ENCODE data around the gene CNTN5. TPM values are rescaled to one million over a fixed set of nuclear protein-coding genes. Genes with fewer than 3 reads are reported as not detected.

The CNTN5 gene
- total RNA-seq, 2 experiments from 2014 or later, result not detected

GRCh38 chr11:100141201-100141600 lies 1120.5 kb downstream of the CNTN5 start:
- Mint-ChIP-seq H3K9me3 (ENCODE audit: insufficient read depth) (no peaks in the 10 kb centered on the region), H3K4me1 (ENCODE audit: low read depth) (no peaks in the 10 kb centered on the region), H3K27ac (no peak overlapping the region), H3K27me3 (ENCODE audit: low read depth) (no peaks in the 10 kb centered on the region), H3K36me3 (ENCODE audit: low read depth) (no peaks in the 10 kb centered on the region), H3K4me3 (no peak overlapping the region)
- DNase-seq (no peak), ATAC-seq (no peak)
- ChIA-PET POLR2A (no interaction called here), CTCF (no interaction called here)

- H3K27ac Mint-ChIP-seq, result no peak overlapping the region
- H3K4me3 Mint-ChIP-seq, result no peak overlapping the region
- H3K27me3 Mint-ChIP-seq (ENCODE audit: low read depth), result no peaks in the 10 kb centered on the region
- H3K4me1 Mint-ChIP-seq (ENCODE audit: low read depth), result no peaks in the 10 kb centered on the region
- CTCF ChIA-PET, result no interaction called here
- peaks cover 18% of the 10 kb centered on the region for H3K9me3 Mint-ChIP-seq (ENCODE audit: insufficient read depth)
- POLR2A ChIA-PET, result no interaction called here
- H3K36me3 Mint-ChIP-seq (ENCODE audit: low read depth), result no peaks in the 10 kb centered on the region
- ATAC-seq (no peak), DNase-seq (no peak)
Measured at GRCh38 chr11:100151944-100152343, 1131.2 kb downstream of the CNTN5 start.

GRCh38 chr11:100152766-100153165 lies 1132.0 kb downstream of the CNTN5 start:
- DNase-seq (no peak), ATAC-seq (no peak)
- Mint-ChIP-seq H3K9me3 (ENCODE audit: insufficient read depth) (peaks cover 20% of the 10 kb centered on the region), H3K4me3 (no peak overlapping the region), H3K27me3 (ENCODE audit: low read depth) (no peaks in the 10 kb centered on the region), H3K27ac (no peak overlapping the region), H3K36me3 (ENCODE audit: low read depth) (no peaks in the 10 kb centered on the region), H3K4me1 (ENCODE audit: low read depth) (no peaks in the 10 kb centered on the region)
- ChIA-PET POLR2A (no interaction called here), CTCF (no interaction called here)

GRCh38 chr11:100163471-100163870 lies 1142.7 kb downstream of the CNTN5 start:
- Mint-ChIP-seq H3K27me3 (ENCODE audit: low read depth) (no peaks in the 10 kb centered on the region), H3K27ac (no peak overlapping the region), H3K36me3 (ENCODE audit: low read depth) (no peaks in the 10 kb centered on the region), H3K4me1 (ENCODE audit: low read depth) (no peaks in the 10 kb centered on the region), H3K4me3 (no peak overlapping the region), H3K9me3 (ENCODE audit: insufficient read depth) (no peaks in the 10 kb centered on the region)
- ChIA-PET POLR2A (no interaction called here), CTCF (no interaction called here)
- ATAC-seq (no peak), DNase-seq (no peak)

GRCh38 chr11:100174881-100175280 lies 1154.1 kb downstream of the CNTN5 start:
- POLR2A ChIA-PET, result no interaction called here
- CTCF ChIA-PET, result no interaction called here
- peaks cover 7% of the 10 kb centered on the region for H3K9me3 Mint-ChIP-seq (ENCODE audit: insufficient read depth)
- H3K27me3 Mint-ChIP-seq (ENCODE audit: low read depth), result no peaks in the 10 kb centered on the region
- no peak overlapping the region for H3K27ac Mint-ChIP-seq
- no peak overlapping the region for H3K4me3 Mint-ChIP-seq
- DNase-seq (no peak), ATAC-seq (no peak)
- no peaks in the 10 kb centered on the region for H3K36me3 Mint-ChIP-seq (ENCODE audit: low read depth)
- no peaks in the 10 kb centered on the region for H3K4me1 Mint-ChIP-seq (ENCODE audit: low read depth)

GRCh38 chr11:100176456-100176855 lies 1155.7 kb downstream of the CNTN5 start:
- Mint-ChIP-seq H3K4me3 (no peak overlapping the region), H3K4me1 (ENCODE audit: low read depth) (no peaks in the 10 kb centered on the region), H3K9me3 (ENCODE audit: insufficient read depth) (peaks cover 15% of the 10 kb centered on the region), H3K27me3 (ENCODE audit: low read depth) (no peaks in the 10 kb centered on the region), H3K36me3 (ENCODE audit: low read depth) (no peaks in the 10 kb centered on the region), H3K27ac (no peak overlapping the region)
- ATAC-seq (no peak), DNase-seq (no peak)
- ChIA-PET CTCF (no interaction called here), POLR2A (no interaction called here)

- H3K9me3 Mint-ChIP-seq (ENCODE audit: insufficient read depth), result peaks cover 15% of the 10 kb centered on the region
- POLR2A ChIA-PET, result no interaction called here
- H3K36me3 Mint-ChIP-seq (ENCODE audit: low read depth), result no peaks in the 10 kb centered on the region
- no peak overlapping the region for H3K4me3 Mint-ChIP-seq
- CTCF ChIA-PET, result no interaction called here
- H3K27me3 Mint-ChIP-seq (ENCODE audit: low read depth), result no peaks in the 10 kb centered on the region
- H3K27ac Mint-ChIP-seq, result no peak overlapping the region
- ATAC-seq (no peak), DNase-seq (no peak)
- H3K4me1 Mint-ChIP-seq (ENCODE audit: low read depth), result no peaks in the 10 kb centered on the region
Measured at GRCh38 chr11:100177651-100178050, 1156.9 kb downstream of the CNTN5 start.

- Mint-ChIP-seq H3K27me3 (ENCODE audit: low read depth) (no peaks in the 10 kb centered on the region), H3K9me3 (ENCODE audit: insufficient read depth) (peaks cover 15% of the 10 kb centered on the region), H3K4me3 (no peak overlapping the region), H3K27ac (no peak overlapping the region), H3K36me3 (ENCODE audit: low read depth) (no peaks in the 10 kb centered on the region), H3K4me1 (ENCODE audit: low read depth) (no peaks in the 10 kb centered on the region)
- CTCF ChIA-PET, result no interaction called here
- POLR2A ChIA-PET, result no interaction called here
- DNase-seq (no peak), ATAC-seq (no peak)
Measured at GRCh38 chr11:100182350-100182749, 1161.6 kb downstream of the CNTN5 start.

- Mint-ChIP-seq H3K4me1 (ENCODE audit: low read depth) (no peaks in the 10 kb centered on the region), H3K27ac (no peak overlapping the region), H3K36me3 (ENCODE audit: low read depth) (no peaks in the 10 kb centered on the region), H3K9me3 (ENCODE audit: insufficient read depth) (peaks cover 12% of the 10 kb centered on the region), H3K27me3 (ENCODE audit: low read depth) (no peaks in the 10 kb centered on the region), H3K4me3 (no peak overlapping the region)
- no peak for DNase-seq
- POLR2A ChIA-PET, result no interaction called here
- CTCF ChIA-PET, result no interaction called here
- ATAC-seq, result no peak
Measured at GRCh38 chr11:100182927-100183326, 1162.2 kb downstream of the CNTN5 start.

GRCh38 chr11:100185588-100185987 lies 1164.8 kb downstream of the CNTN5 start:
- Mint-ChIP-seq H3K4me1 (ENCODE audit: low read depth) (no peaks in the 10 kb centered on the region), H3K27me3 (ENCODE audit: low read depth) (no peaks in the 10 kb centered on the region), H3K27ac (no peak overlapping the region), H3K9me3 (ENCODE audit: insufficient read depth) (peaks cover 9% of the 10 kb centered on the region), H3K36me3 (ENCODE audit: low read depth) (no peaks in the 10 kb centered on the region), H3K4me3 (no peak overlapping the region)
- ATAC-seq (no peak), DNase-seq (no peak)
- CTCF ChIA-PET, result no interaction called here
- POLR2A ChIA-PET, result no interaction called here

GRCh38 chr11:100188137-100188783 lies 1167.5 kb downstream of the CNTN5 start:
- H3K4me3 Mint-ChIP-seq, result no peak overlapping the region
- H3K27me3 Mint-ChIP-seq (ENCODE audit: low read depth), result no peaks in the 10 kb centered on the region
- no peak for DNase-seq
- H3K36me3 Mint-ChIP-seq (ENCODE audit: low read depth), result no peaks in the 10 kb centered on the region
- CTCF ChIA-PET, result no interaction called here
- no peak for ATAC-seq
- peaks cover 9% of the 10 kb centered on the region for H3K9me3 Mint-ChIP-seq (ENCODE audit: insufficient read depth)
- H3K27ac Mint-ChIP-seq, result no peak overlapping the region
- no peaks in the 10 kb centered on the region for H3K4me1 Mint-ChIP-seq (ENCODE audit: low read depth)
- POLR2A ChIA-PET, result no interaction called here

GRCh38 chr11:100190395-100190794 lies 1169.6 kb downstream of the CNTN5 start:
- Mint-ChIP-seq H3K4me3 (no peak overlapping the region), H3K27ac (no peak overlapping the region), H3K4me1 (ENCODE audit: low read depth) (no peaks in the 10 kb centered on the region), H3K36me3 (ENCODE audit: low read depth) (no peaks in the 10 kb centered on the region), H3K27me3 (ENCODE audit: low read depth) (no peaks in the 10 kb centered on the region), H3K9me3 (ENCODE audit: insufficient read depth) (peaks cover 6% of the 10 kb centered on the region)
- no peak for DNase-seq
- ChIA-PET POLR2A (no interaction called here), CTCF (no interaction called here)
- no peak for ATAC-seq

GRCh38 chr11:100192181-100192580 lies 1171.4 kb downstream of the CNTN5 start:
- POLR2A ChIA-PET, result no interaction called here

More at GRCh38 chr11:100192181-100192580, 1171.4 kb downstream of the CNTN5 start:
- Mint-ChIP-seq H3K9me3 (ENCODE audit: insufficient read depth) (peaks cover 6% of the 10 kb centered on the region), H3K4me3 (no peak overlapping the region), H3K27ac (no peak overlapping the region), H3K36me3 (ENCODE audit: low read depth) (no peaks in the 10 kb centered on the region), H3K27me3 (ENCODE audit: low read depth) (no peaks in the 10 kb centered on the region), H3K4me1 (ENCODE audit: low read depth) (no peaks in the 10 kb centered on the region)
- no peak for DNase-seq
- CTCF ChIA-PET, result no interaction called here
- no peak for ATAC-seq

All from activated CD8-positive, alpha-beta T cell treated with anti-CD3 and anti-CD28 coated beads, Interleukin-2, amount 10 ng/mL, durations not matched to agents 7 days and 5 days (primary cell).